ENCODE data around the gene PITRM1. TPM values are rescaled to one million over a fixed set of nuclear protein-coding genes. Genes with fewer than 3 reads are reported as not detected.

The PITRM1 gene
- polyA plus RNA-seq, 1 donor from 2014 or later: 62.2 TPM

DNA sequence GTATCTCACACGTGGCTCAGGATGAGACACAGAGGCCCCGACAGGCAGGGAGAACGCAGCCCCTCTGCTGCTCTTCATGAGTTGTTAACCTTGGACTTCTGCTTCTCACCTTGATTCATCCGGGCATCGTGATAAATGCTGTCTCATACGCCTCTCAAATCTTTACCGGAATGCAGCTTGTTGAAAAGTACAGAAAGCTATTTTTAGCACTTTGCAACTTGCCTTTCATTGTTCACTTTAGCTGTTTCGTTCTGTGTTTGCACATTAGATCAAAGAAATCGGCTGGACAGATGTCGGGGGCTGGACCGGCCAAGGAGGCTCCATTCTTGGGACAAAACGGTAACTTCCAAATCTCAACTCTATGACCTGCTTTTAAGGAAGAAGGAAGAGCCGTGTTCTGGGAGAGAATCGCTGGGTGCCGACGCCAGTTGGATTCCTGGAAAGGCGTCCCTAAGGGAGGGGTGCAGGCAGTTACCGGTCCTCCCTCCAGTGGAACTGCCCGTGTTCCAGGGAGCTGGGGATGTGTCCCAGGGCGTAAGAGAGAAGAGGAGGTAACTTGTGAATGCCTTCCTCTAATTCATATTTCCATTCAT is 56.0 kb downstream of the PITRM1 start:
- TF ChIP-seq TAF1 (IDR thresholded peaks at IDR 0.05; ENCODE audit: low read depth) (no peak), MXI1 (conservative IDR thresholded peaks at IDR 0.05; ENCODE audit: poor library complexity, severe bottlenecking) (no peak), EP300 (conservative IDR thresholded peaks at IDR 0.05; ENCODE audit: poor library complexity, severe bottlenecking) (no peak), SMC3 (conservative IDR thresholded peaks at IDR 0.05; ENCODE audit: poor library complexity) (no peak), POLR2AphosphoS5 (IDR thresholded peaks at IDR 0.05) (no peak), RAD21 (conservative IDR thresholded peaks at IDR 0.05) (no peak), EZH2 (IDR thresholded peaks at IDR 0.05; ENCODE audit: borderline replicate concordance, insufficient read depth, low read length, poor library complexity, severe bottlenecking) (no peak)
- TF ChIP-seq, protein P1, sequence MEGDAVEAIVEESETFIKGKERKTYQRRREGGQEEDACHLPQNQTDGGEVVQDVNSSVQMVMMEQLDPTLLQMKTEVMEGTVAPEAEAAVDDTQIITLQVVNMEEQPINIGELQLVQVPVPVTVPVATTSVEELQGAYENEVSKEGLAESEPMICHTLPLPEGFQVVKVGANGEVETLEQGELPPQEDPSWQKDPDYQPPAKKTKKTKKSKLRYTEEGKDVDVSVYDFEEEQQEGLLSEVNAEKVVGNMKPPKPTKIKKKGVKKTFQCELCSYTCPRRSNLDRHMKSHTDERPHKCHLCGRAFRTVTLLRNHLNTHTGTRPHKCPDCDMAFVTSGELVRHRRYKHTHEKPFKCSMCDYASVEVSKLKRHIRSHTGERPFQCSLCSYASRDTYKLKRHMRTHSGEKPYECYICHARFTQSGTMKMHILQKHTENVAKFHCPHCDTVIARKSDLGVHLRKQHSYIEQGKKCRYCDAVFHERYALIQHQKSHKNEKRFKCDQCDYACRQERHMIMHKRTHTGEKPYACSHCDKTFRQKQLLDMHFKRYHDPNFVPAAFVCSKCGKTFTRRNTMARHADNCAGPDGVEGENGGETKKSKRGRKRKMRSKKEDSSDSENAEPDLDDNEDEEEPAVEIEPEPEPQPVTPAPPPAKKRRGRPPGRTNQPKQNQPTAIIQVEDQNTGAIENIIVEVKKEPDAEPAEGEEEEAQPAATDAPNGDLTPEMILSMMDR (IDR thresholded peaks at IDR 0.05; ENCODE audit: poor library complexity, severe bottlenecking): no peak
- TF ChIP-seq, protein P2, sequence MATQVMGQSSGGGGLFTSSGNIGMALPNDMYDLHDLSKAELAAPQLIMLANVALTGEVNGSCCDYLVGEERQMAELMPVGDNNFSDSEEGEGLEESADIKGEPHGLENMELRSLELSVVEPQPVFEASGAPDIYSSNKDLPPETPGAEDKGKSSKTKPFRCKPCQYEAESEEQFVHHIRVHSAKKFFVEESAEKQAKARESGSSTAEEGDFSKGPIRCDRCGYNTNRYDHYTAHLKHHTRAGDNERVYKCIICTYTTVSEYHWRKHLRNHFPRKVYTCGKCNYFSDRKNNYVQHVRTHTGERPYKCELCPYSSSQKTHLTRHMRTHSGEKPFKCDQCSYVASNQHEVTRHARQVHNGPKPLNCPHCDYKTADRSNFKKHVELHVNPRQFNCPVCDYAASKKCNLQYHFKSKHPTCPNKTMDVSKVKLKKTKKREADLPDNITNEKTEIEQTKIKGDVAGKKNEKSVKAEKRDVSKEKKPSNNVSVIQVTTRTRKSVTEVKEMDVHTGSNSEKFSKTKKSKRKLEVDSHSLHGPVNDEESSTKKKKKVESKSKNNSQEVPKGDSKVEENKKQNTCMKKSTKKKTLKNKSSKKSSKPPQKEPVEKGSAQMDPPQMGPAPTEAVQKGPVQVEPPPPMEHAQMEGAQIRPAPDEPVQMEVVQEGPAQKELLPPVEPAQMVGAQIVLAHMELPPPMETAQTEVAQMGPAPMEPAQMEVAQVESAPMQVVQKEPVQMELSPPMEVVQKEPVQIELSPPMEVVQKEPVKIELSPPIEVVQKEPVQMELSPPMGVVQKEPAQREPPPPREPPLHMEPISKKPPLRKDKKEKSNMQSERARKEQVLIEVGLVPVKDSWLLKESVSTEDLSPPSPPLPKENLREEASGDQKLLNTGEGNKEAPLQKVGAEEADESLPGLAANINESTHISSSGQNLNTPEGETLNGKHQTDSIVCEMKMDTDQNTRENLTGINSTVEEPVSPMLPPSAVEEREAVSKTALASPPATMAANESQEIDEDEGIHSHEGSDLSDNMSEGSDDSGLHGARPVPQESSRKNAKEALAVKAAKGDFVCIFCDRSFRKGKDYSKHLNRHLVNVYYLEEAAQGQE (IDR thresholded peaks at IDR 0.05; ENCODE audit: borderline replicate concordance): no peak
- H3K27ac ChIP-seq (ENCODE audit: low read length): no peak overlapping the region

DNA sequence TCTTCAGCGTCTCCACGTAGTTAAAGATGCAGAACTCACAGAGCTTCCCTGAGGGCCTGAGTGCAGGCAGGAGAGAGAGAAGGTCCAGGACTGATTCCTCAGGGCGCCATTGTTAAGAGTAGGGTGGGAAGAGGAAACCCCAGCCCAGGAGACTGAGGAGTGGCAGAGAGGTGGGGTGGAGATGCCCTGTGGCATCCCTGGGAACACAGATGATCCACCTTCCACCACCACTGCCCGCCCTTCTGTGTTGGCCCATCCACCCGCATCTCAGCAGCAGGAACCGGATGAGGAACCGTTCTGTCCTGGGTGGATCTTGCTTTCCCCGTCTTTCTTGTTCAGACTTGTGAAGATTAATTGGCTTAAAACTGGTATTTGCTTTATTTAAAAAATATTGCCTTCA is 56.9 kb downstream of the PITRM1 start:
- H3K9me3 ChIP-seq (ENCODE audit: low read length): no peaks in the 10 kb centered on the region
- H3K36me3 ChIP-seq (ENCODE audit: insufficient read depth, low read length): no peaks in the 10 kb centered on the region
- H2AFZ ChIP-seq (ENCODE audit: low read depth, low read length): no peak overlapping the region
- H3K4me2 ChIP-seq (ENCODE audit: low read length): no peak overlapping the region
- no peak overlapping the region for H3K27ac ChIP-seq (ENCODE audit: low read length)
- H3K9me2 ChIP-seq (ENCODE audit: insufficient read depth, low read length): no peaks in the 10 kb centered on the region
- H4K20me1 ChIP-seq (ENCODE audit: insufficient read depth): no peaks in the 10 kb centered on the region
- no peak overlapping the region for H3K9ac ChIP-seq (ENCODE audit: low read length)
- no peaks in the 10 kb centered on the region for H3F3A ChIP-seq (ENCODE audit: insufficient read depth, low read length, poor library complexity, severe bottlenecking)
- TF ChIP-seq, protein P2 (IDR thresholded peaks at IDR 0.05; ENCODE audit: borderline replicate concordance): no peak
- no peak for TF ChIP-seq SMC3 (conservative IDR thresholded peaks at IDR 0.05; ENCODE audit: poor library complexity)
- no peak for TF ChIP-seq MXI1 (conservative IDR thresholded peaks at IDR 0.05; ENCODE audit: poor library complexity, severe bottlenecking)
- no peak for TF ChIP-seq EP300 (conservative IDR thresholded peaks at IDR 0.05; ENCODE audit: poor library complexity, severe bottlenecking)
- no peak for TF ChIP-seq POLR2AphosphoS5 (IDR thresholded peaks at IDR 0.05)
- TF ChIP-seq, protein P1 (IDR thresholded peaks at IDR 0.05; ENCODE audit: poor library complexity, severe bottlenecking): no peak
- no peak overlapping the region for H3K4me3 ChIP-seq (ENCODE audit: low read length)
- no peaks in the 10 kb centered on the region for H3K79me2 ChIP-seq (replicated peaks; ENCODE audit: insufficient read depth, low read length)
- H3K27me3 ChIP-seq (ENCODE audit: insufficient read depth, low read depth, low read length): no peaks in the 10 kb centered on the region

More for the DNA sequence above, 56.0 kb downstream of the PITRM1 start:
- Histone ChIP-seq H3K36me3 (ENCODE audit: insufficient read depth, low read length) (no peaks in the 10 kb centered on the region), H3K79me2 (replicated peaks; ENCODE audit: insufficient read depth, low read length) (no peaks in the 10 kb centered on the region), H2AFZ (ENCODE audit: low read depth, low read length) (no peak overlapping the region), H3K9ac (ENCODE audit: low read length) (no peak overlapping the region), H4K20me1 (ENCODE audit: insufficient read depth) (no peaks in the 10 kb centered on the region), H3F3A (ENCODE audit: insufficient read depth, low read length, poor library complexity, severe bottlenecking) (no peaks in the 10 kb centered on the region), H3K4me2 (ENCODE audit: low read length) (no peak overlapping the region), H3K4me3 (ENCODE audit: low read length) (no peak overlapping the region), H3K9me3 (ENCODE audit: low read length) (no peaks in the 10 kb centered on the region), H3K27me3 (ENCODE audit: insufficient read depth, low read depth, low read length) (no peaks in the 10 kb centered on the region), H3K9me2 (ENCODE audit: insufficient read depth, low read length) (no peaks in the 10 kb centered on the region)

Data from neural cell (in vitro differentiated cells).